SK-MEL-5 (cell line): ENCODE measurements around the gene ITIH5. TPM values are rescaled to one million over a fixed set of nuclear protein-coding genes. Genes with fewer than 3 reads are reported as not detected.
"Not testable (repeated sequence)": the region's sequence is repeated elsewhere in the genome, so short reads cannot be mapped to it uniquely, and the experiment has no call there.

ENCODE experiments used
- DNase-seq: peaks from one replicate; pipeline ENCODE4 v3.0.0-alpha.2; 2016; ENCODE audit warnings: low read depth, low spot score
- in situ Hi-C: cut with HindIII; loops from 2 replicates; pipeline ENCODE4 v1.10.0; 2016; ENCODE audit warnings: low sequenced_read_pairs, high pct_unique_total_duplicates, low pct_unique_long_range_greater_than_20kb
- total RNA-seq: library from RNA; depleted of rRNA; stranded (reverse); fragments of >200 nt; shearing (Covaris generic); gene quantifications from 2 replicates; pipeline ENCODE4 v1.2.3, GENCODE V29; 2014

The ITIH5 gene
- total RNA-seq, 1 experiment from 2014 or later: 14.2 TPM

GRCh38 chr10:7693194-7693593 is 26.4 kb upstream of the ITIH5 start:
- DNase-seq, in situ Hi-C loops: not testable (repeated sequence)

- DNase-seq, in situ Hi-C loops: not testable (repeated sequence)
Measured at GRCh38 chr10:7692368-7692767, 25.6 kb upstream of the ITIH5 start.

DNA sequence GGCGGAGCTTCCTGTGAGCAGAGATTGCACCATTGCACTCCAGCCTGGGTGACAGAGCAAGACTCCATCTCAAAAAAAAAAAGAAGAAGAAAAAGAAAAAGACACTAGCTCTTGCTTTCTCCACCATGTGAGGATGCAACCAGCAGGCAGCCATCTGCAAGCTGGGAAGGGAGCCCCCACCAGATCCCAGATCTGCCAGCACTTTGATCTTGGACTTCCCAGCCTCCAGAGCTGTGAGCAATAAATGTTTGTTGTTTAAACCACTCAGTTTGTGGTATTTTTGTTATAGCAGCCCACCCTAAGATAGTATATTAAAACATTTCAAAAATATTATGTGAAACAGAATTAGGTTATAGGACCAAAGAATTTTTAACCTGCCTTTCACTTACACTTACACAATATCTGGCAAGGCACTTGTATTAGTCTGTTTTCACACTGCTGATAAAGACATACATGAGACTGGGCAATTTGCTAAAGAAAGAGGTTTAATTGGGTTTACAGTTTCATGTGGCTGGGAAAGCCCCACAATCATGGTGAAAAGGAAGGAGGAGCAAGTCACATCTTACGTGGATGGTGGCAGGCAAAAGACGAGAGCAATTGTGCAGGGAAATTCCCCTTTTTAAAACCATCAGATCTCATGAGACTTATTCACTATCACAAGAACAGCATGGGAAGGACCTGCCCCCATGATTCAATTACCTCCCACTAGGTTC is 24.3 kb upstream of the ITIH5 start:
- DNase-seq, in situ Hi-C loops: not testable (repeated sequence)

GRCh38 chr10:7689591-7689990 is 22.8 kb upstream of the ITIH5 start:
- in situ Hi-C loops: no loop called here
- no peak for DNase-seq

DNA sequence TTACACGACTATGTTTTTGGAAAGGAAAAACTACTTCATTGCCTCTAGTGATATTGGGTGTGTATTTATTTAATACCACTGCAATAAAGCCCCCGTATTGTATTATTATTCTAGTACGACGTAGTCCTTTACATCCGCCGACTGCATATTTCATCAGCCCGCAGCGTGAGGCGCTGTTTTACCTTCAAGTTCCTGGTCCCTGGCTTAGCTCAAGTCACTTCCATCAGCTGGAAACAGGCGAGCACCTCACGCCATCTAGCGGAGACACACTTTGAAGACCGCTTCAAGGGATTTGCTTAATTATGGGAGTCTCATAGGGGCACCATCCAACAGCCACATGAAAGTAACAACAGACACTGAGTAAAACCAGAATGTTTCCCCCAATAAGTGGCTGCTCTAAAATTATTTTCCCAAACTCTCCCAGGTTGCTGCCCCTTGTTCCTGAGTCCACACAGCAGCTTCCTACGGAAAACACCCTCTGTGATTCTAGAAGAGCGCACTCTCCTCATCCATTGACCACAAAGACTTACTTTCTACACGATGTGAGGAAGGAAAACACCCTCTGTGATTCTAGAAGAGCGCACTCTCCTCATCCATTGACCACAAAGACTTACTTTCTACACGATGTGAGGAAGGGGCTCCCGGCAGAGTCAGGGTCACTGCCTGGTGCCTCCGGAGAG is 20.6 kb upstream of the ITIH5 start:
- in situ Hi-C loops: no loop called here
- DNase-seq: peak; percentile 90

DNA sequence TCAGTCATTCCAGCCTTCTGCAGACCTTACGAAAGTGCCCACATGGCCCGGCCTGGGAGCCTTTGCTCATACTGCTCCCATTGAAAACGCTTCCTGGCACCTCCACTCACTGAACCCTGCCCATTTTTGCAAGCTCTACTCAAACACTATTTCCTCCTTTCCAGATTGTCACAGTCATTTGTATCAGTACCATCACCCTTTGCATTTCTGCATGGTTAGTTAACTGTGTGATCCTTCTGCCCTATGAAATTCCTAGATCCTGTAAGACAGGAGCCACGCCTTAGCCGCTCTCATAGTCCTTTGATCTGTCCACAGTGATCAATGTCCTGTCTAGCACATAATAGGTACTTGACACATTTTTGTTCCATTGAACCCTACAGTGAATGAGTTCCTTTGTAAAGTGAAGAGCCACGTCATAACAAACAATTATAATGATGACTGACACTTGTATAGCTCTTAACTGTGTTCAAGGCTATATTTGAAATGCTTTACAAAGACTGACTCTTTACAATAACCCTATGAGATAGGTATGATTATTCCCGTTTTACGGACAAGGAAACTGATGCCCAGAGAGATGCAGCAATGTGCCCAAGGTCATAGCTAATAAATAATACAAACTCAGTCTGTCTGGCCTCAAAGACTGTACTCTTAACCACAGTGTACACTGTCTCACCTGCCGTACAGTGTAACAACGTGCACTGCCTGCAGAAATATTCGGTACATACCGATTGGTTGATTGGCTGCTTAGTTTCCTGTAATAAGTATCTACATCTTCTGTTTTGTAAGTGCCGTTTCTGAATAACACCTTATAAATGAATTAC is 19.8 kb upstream of the ITIH5 start:
- DNase-seq: no peak
- in situ Hi-C loops: no loop called here

- DNase-seq, in situ Hi-C loops: not testable (repeated sequence)
Measured at GRCh38 chr10:7680078-7680477, 13.3 kb upstream of the ITIH5 start.

GRCh38 chr10:7679256-7679655 is 12.5 kb upstream of the ITIH5 start:
- in situ Hi-C loops: no loop called here

GRCh38 chr10:7672341-7673134 is 5.8 kb upstream of the ITIH5 start:
- DNase-seq: no peak
- in situ Hi-C loops: no loop called here

More at GRCh38 chr10:7679256-7679655, 12.5 kb upstream of the ITIH5 start:
- no peak for DNase-seq

- DNase-seq: no peak
- in situ Hi-C loops: no loop called here
Measured at GRCh38 chr10:7670157-7670556, 3.4 kb upstream of the ITIH5 start.

GRCh38 chr10:7667262-7668141 is 736 bp upstream of the ITIH5 start:
- DNase-seq: no peak
- in situ Hi-C loops: no loop called here

DNA sequence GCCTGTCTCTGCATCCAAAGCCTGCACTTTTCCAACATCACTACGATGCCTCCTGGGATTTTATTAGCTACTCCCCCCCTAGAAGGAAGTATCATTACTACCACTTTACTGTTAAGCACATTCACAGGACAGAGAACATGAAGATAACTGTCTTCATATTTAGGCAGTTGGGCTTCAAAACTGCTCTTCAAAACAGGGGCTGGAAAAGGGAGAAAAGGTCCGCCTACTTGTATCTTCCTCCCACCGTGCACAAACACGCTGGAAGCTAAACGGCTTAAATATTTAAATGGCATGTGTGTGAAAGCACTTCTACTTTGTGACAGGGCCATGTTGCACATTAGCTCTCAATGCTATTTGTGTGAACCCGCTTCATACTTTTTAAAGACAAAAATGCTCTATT is 999 bp downstream of the ITIH5 start:
- in situ Hi-C loops: no loop called here
- no peak for DNase-seq

DNA sequence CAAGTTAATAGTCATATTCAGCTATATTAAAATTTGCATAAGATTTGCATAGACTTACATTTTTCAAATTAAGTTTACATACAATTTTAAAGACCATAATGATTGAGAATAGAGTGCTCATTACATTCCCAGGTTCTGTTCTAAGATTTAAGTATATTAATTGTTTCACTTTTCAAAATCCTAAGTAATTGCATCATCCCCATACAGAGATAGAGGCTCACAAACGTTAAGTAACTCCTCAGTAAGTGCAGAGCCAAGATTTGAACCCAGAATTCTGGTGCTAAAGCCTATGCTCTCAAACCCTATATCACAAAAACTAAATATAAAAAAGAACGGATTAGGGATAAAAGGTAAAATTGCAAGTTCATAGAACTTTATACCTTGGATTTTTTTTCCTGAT is 2.1 kb downstream of the ITIH5 start:
- in situ Hi-C loops: no loop called here
- DNase-seq: no peak

DNA sequence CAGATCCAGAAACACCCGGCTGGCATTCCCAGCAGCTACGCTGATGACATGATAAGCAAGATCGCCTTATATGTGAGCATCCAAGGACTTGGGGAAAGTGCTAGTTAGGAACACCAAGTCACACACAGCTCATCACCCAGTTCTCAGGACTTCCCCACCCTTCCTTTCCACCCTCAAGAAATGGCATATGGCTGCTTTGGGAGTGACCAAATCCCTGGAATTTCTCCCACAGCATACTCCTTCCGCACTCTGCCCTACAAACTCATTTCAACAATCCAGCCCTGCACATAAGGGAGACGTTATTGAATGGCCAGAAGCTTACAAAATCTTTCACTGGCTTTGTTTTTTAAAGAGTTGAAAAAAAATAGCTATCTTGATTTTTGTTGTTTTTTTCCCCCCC is 4.2 kb downstream of the ITIH5 start:
- in situ Hi-C loops: no loop called here
- no peak for DNase-seq

GRCh38 chr10:7659560-7659959 is 7.2 kb downstream of the ITIH5 start:
- in situ Hi-C loops: no loop called here
- DNase-seq: no peak

GRCh38 chr10:7657552-7657951 is 9.2 kb downstream of the ITIH5 start:
- in situ Hi-C loops: no loop called here
- no peak for DNase-seq

DNA sequence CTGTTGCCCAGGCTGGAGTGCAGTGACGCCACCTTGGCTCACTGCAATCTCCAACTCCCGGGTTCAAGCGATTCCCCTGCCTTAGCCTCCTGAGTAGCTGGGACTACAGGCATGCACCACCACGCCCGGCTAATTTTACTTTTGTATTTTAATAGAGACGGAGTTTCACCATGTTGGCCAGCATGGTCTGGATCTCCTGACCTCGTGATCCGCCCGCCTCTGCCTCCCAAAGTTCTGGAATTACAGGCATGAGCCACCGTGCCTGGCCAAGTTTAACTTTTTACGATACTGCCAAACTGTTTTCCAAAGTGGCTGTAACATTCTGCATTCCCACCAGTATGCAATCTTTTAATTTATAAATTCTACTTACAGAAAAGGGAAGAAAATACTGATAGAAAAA is 9.7 kb downstream of the ITIH5 start:
- DNase-seq, in situ Hi-C loops: not testable (repeated sequence)
